ENCODE results near the gene ZNF717.
"Not testable (repeated sequence)": the region's sequence is repeated elsewhere in the genome, so short reads cannot be mapped to it uniquely, and the experiment has no call there.

DNA sequence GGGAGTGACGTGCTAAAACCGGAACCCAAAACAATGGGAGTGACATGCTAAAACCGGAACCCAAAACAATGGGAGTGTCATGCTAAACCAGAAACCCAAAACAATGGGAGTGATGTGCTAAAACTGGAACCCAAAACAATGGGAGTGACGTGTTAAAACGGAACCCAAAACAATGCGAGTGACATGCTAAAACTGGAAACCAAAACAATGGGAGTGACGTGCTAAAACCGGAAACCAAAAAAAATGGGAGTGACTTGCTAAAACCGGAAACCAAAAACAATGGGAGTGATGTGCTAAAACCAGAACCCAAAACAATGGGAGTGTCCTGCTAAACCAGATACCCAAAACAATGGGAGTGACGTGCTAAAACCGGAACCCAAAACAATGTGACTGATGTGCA is 7.6 kb downstream of the ZNF717 start:
- TF ChIP-seq, protein P1, sequence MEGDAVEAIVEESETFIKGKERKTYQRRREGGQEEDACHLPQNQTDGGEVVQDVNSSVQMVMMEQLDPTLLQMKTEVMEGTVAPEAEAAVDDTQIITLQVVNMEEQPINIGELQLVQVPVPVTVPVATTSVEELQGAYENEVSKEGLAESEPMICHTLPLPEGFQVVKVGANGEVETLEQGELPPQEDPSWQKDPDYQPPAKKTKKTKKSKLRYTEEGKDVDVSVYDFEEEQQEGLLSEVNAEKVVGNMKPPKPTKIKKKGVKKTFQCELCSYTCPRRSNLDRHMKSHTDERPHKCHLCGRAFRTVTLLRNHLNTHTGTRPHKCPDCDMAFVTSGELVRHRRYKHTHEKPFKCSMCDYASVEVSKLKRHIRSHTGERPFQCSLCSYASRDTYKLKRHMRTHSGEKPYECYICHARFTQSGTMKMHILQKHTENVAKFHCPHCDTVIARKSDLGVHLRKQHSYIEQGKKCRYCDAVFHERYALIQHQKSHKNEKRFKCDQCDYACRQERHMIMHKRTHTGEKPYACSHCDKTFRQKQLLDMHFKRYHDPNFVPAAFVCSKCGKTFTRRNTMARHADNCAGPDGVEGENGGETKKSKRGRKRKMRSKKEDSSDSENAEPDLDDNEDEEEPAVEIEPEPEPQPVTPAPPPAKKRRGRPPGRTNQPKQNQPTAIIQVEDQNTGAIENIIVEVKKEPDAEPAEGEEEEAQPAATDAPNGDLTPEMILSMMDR (conservative IDR thresholded peaks at IDR 0.05; ENCODE audit: low read length), result not testable (repeated sequence)
- TF ChIP-seq EZH2phosphoT487 (IDR thresholded peaks at IDR 0.05; ENCODE audit: borderline replicate concordance, low read depth, low read length), result not testable (repeated sequence)
